GM21447 (cell line): ENCODE results near the gene P2RX5.
A peak's percentile ranks its signal among the peaks of the same experiment; 100 is the strongest.

Experiments used
- ATAC-seq: cut with Tn5 transposase; IDR thresholded peaks from one replicate; pipeline ENCODE4 v1.9.1; 2021; ENCODE audit not compliant: unreplicated experiment

P2RX5 gene

GRCh38 chr17:3657874-3658783 lies 37.8 kb downstream of the P2RX5 start:
- no peak for ATAC-seq

GRCh38 chr17:3657588-3657869 lies 38.4 kb downstream of the P2RX5 start:
- ATAC-seq: no peak

- no peak for ATAC-seq
These were observed 39.0 kb downstream of the P2RX5 start for GRCh38 chr17:3656755-3657587.

GRCh38 chr17:3656353-3656752 lies 39.6 kb downstream of the P2RX5 start:
- ATAC-seq: no peak

- ATAC-seq: no peak
These were observed 40.2 kb downstream of the P2RX5 start for GRCh38 chr17:3655766-3656165.

GRCh38 chr17:3647769-3648555 lies 48.0 kb downstream of the P2RX5 start:
- no peak for ATAC-seq

- no peak for ATAC-seq
These were observed 48.7 kb downstream of the P2RX5 start for GRCh38 chr17:3647251-3647650.

- no peak for ATAC-seq
These were observed 50.6 kb downstream of the P2RX5 start for GRCh38 chr17:3645310-3645709.

GRCh38 chr17:3643889-3644349 lies 52.0 kb downstream of the P2RX5 start:
- ATAC-seq: no peak

GRCh38 chr17:3641717-3642486 lies 54.1 kb downstream of the P2RX5 start:
- no peak for ATAC-seq

- no peak for ATAC-seq
These were observed 54.9 kb downstream of the P2RX5 start for GRCh38 chr17:3641014-3641413.

GRCh38 chr17:3639981-3640596 lies 55.9 kb downstream of the P2RX5 start:
- no peak for ATAC-seq

GRCh38 chr17:3636908-3637373 lies 59.0 kb downstream of the P2RX5 start:
- ATAC-seq: peak; percentile 9

GRCh38 chr17:3636154-3636907 lies 59.6 kb downstream of the P2RX5 start, which contains the start of the genes CTNS and SHPK:
Gene CTNS (plus strand): TSS chr17:3636760. CDS start chr17:3640207, 3,447 bp downstream.
Gene SHPK (minus strand): TSS chr17:3636250. CDS start chr17:3636219, 31 bp downstream.
- ATAC-seq: peak; percentile 90

- ATAC-seq: peak; percentile 12
These were observed 60.3 kb downstream of the P2RX5 start for GRCh38 chr17:3635474-3636153.

GRCh38 chr17:3632287-3632686 lies 63.7 kb downstream of the P2RX5 start:
- ATAC-seq: no peak

- no peak for ATAC-seq
These were observed 65.2 kb downstream of the P2RX5 start for GRCh38 chr17:3630781-3631180.

GRCh38 chr17:3627769-3628167 lies 68.2 kb downstream of the P2RX5 start:
- no peak for ATAC-seq
